C4-2B (cell line): ENCODE measurements around the gene LDLRAP1.

Experiments used
- H3K27ac ChIP-seq: fragments of 450-650 bp; 2 replicates; pipeline ENCODE4 v1.5.1; 2017
- ZFX ChIP-seq: fragments of 450-650 bp; IDR thresholded peaks from 2 replicates; pipeline ENCODE4 v1.6.1; 2017
- TF ChIP-seq, protein P1 (sequence below): fragments of 450-650 bp; conservative IDR thresholded peaks from 2 replicates; pipeline ENCODE4 v1.5.1; 2017; ENCODE audit warnings: mild to moderate bottlenecking

Gene LDLRAP1, protein sequence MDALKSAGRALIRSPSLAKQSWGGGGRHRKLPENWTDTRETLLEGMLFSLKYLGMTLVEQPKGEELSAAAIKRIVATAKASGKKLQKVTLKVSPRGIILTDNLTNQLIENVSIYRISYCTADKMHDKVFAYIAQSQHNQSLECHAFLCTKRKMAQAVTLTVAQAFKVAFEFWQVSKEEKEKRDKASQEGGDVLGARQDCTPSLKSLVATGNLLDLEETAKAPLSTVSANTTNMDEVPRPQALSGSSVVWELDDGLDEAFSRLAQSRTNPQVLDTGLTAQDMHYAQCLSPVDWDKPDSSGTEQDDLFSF

GRCh38 chr1:25543425-25544242, at the start of gene LDLRAP1:
TSS of gene LDLRAP1 (plus strand) at chr1:25543606. CDS start at chr1:25543699, 93 bp downstream.
- TF ChIP-seq ZFX: peak; percentile 77
- TF ChIP-seq, protein P1, sequence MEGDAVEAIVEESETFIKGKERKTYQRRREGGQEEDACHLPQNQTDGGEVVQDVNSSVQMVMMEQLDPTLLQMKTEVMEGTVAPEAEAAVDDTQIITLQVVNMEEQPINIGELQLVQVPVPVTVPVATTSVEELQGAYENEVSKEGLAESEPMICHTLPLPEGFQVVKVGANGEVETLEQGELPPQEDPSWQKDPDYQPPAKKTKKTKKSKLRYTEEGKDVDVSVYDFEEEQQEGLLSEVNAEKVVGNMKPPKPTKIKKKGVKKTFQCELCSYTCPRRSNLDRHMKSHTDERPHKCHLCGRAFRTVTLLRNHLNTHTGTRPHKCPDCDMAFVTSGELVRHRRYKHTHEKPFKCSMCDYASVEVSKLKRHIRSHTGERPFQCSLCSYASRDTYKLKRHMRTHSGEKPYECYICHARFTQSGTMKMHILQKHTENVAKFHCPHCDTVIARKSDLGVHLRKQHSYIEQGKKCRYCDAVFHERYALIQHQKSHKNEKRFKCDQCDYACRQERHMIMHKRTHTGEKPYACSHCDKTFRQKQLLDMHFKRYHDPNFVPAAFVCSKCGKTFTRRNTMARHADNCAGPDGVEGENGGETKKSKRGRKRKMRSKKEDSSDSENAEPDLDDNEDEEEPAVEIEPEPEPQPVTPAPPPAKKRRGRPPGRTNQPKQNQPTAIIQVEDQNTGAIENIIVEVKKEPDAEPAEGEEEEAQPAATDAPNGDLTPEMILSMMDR: no peak; the same call in 1 of the 2 replicates
- H3K27ac ChIP-seq: peak within 1 kb of the TSS; percentile 82

- no peak for TF ChIP-seq ZFX
- TF ChIP-seq, protein P1: no peak
- no peak overlapping the region for H3K27ac ChIP-seq
These were observed 48.5 kb upstream of the LDLRAP1 start for GRCh38 chr1:25494952-25495351.

DNA sequence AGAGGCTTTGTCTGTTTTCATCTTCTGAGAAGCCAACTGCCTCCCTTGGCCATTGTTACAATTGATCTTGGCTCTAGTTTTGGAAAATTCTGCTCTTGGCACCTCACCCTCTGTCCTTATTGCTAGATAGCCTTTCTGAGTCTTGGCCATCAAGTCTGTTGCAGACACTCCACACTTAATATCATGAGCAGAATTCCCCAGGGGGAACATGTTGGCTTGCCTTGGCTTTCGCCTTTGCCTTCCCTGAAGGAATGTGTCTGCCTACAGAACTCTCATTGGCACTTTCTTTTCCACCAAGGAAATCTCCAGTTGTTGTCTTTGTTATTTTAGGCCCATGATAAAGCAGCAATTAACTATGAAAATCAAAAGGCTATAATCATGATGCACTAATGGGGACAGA, 42.7 kb upstream of the LDLRAP1 start:
- no peak for TF ChIP-seq ZFX
- TF ChIP-seq, protein P1: no peak
- H3K27ac ChIP-seq: peak overlapping the region; percentile 25; the same call in 1 of the 2 replicates

DNA sequence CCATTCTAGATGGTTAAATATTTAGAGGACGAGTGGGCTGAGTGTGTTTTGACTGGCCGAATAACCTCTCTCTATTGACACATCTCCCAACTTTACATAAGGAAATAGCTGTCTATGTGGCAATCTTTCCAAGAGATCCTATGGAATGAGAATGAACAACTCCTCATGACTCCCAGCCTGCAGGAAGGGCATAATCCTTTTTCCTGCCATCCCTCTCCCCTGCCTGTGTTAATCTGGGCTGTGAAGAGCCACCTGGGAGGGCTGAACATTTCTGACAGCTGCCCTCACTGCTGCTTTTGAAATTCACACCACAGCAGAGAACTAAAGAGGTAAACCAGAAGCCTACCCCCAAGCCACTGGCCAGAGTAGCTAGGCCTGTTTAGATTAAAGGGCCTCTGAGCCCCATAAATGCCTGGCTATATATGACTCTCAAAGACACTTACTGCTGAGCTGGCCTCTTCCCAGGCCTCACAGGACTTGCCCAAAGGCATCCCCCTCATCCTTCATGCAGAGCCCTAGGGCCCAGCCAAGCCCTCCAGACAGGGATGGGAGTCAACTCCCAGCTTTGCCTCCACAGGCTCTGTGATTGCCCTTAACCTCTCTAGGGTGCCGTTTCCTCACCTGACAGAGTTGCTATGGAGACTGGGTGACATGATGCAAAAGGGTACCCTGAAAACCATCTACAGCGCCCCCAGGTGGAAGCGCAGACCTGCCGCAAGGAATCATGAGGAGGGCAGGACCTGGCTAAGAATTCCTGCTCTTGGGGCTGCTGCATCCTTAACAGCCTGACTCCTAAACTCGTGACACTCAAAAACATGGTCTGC, 42.0 kb upstream of the LDLRAP1 start:
- TF ChIP-seq, protein P1: peak; percentile 14; the same call in 1 of the 2 replicates
- TF ChIP-seq ZFX: no peak
- peak overlapping the region; percentile 53 for H3K27ac ChIP-seq

GRCh38 chr1:25502957-25503356, 40.4 kb upstream of the LDLRAP1 start:
- no peak for TF ChIP-seq ZFX
- TF ChIP-seq, protein P1: no peak
- H3K27ac ChIP-seq: no peak overlapping the region

- no peak overlapping the region for H3K27ac ChIP-seq
- no peak for TF ChIP-seq ZFX
- TF ChIP-seq, protein P1: peak; percentile 46
These were observed 39.6 kb upstream of the LDLRAP1 start for GRCh38 chr1:25503551-25504426.
